Keratinocyte (primary cell): ENCODE results near the gene TANGO2. TPM values are rescaled to one million over a fixed set of nuclear protein-coding genes. Genes with fewer than 3 reads are reported as not detected.

Experiments
- DNase-seq: peaks from one replicate; pipeline ENCODE4 v3.0.0-alpha.2; 2011; ENCODE audit warnings: low read depth, missing footprints, low spot score
- FAIRE-seq: peaks from 2 replicates; lab custom pipeline; 2011; peaks lifted over from hg19 to GRCh38; lab: Jason Lieb, UNC
- H2AFZ ChIP-seq: 2 replicates; pipeline ENCODE4 v1.6.0; 2012; ENCODE audit warnings: low read length, control low read depth, inconsistent platforms; ENCODE audit not compliant: control insufficient read depth
- H3K27ac ChIP-seq: 2 replicates; pipeline ENCODE4 v1.5.1; 2011; ENCODE audit warnings: low read length; ENCODE audit not compliant: control insufficient read depth, insufficient read depth
- H3K27me3 ChIP-seq: 3 replicates; pipeline ENCODE4 v1.6.0; 2011; ENCODE audit warnings: low read length; ENCODE audit not compliant: control insufficient read depth, insufficient read depth; ENCODE audit errors: extremely low read depth
- H3K36me3 ChIP-seq, 2 experiments: 2 replicates in 1 of 2; 3 replicates in 1 of 2; pipeline ENCODE4 v1.5.1; 2011; ENCODE audit warnings: low read length in 2 of 2, mild to moderate bottlenecking in 1 of 2; ENCODE audit not compliant: control insufficient read depth in 2 of 2, insufficient read depth in 2 of 2; ENCODE audit errors: extremely low read depth in 1 of 2
- H3K4me1 ChIP-seq: 3 replicates; pipeline ENCODE4 v1.5.1; 2011; ENCODE audit warnings: low read length; ENCODE audit not compliant: control insufficient read depth, insufficient read depth; ENCODE audit errors: extremely low read depth
- H3K4me2 ChIP-seq: 3 replicates; pipeline ENCODE4 v1.6.0; 2011; ENCODE audit warnings: low read depth, low read length; ENCODE audit not compliant: control insufficient read depth, insufficient read depth; ENCODE audit errors: extremely low read depth
- H3K4me3 ChIP-seq, 3 experiments: fragments of 200-600 bp in 1 of 3; sonication (generic) in 1 of 3; 2 replicates in 2 of 3; 3 replicates in 1 of 3; pipeline ENCODE4 v1.5.1; 2011 to 2016; ENCODE audit warnings: low read length in 3 of 3, mild to moderate bottlenecking in 3 of 3, control low read depth in 2 of 3, inconsistent platforms in 1 of 3, low read depth in 1 of 3, mixed read lengths in 1 of 3, mixed run types in 1 of 3, moderate library complexity in 1 of 3; ENCODE audit not compliant: control insufficient read depth in 2 of 3, insufficient read depth in 2 of 3; ENCODE audit errors: extremely low read depth in 1 of 3
- H3K79me2 ChIP-seq: 2 replicates; pipeline ENCODE4 v1.6.0; 2012; ENCODE audit warnings: low read length; ENCODE audit not compliant: control insufficient read depth, insufficient read depth
- H3K9ac ChIP-seq: 3 replicates; pipeline ENCODE4 v1.6.0; 2011; ENCODE audit warnings: low read length; ENCODE audit not compliant: control insufficient read depth, insufficient read depth; ENCODE audit errors: extremely low read depth
- H3K9me1 ChIP-seq: 3 replicates; pipeline ENCODE4 v1.6.0; 2011; ENCODE audit warnings: low read length; ENCODE audit not compliant: control insufficient read depth, insufficient read depth; ENCODE audit errors: extremely low read depth
- H3K9me3 ChIP-seq: 2 replicates; pipeline ENCODE4 v1.5.1; 2012; ENCODE audit warnings: low read depth, low read length; ENCODE audit not compliant: control insufficient read depth
- H4K20me1 ChIP-seq: 3 replicates; pipeline ENCODE4 v1.6.0; 2011; ENCODE audit warnings: low read length; ENCODE audit not compliant: control insufficient read depth, insufficient read depth; ENCODE audit errors: extremely low read depth
- CTCF ChIP-seq, 3 experiments: IDR thresholded peaks in 1 of 3; conservative IDR thresholded peaks in 1 of 3; optimal IDR thresholded peaks in 1 of 3; 2 replicates in 2 of 3; 3 replicates in 1 of 3; pipeline versions ENCODE3 to v1.5.1; 2011; ENCODE audit warnings: low read length in 3 of 3, mild to moderate bottlenecking in 3 of 3, moderate library complexity in 2 of 3, control low read depth in 1 of 3, inconsistent platforms in 1 of 3; ENCODE audit not compliant: insufficient read depth in 2 of 3; ENCODE audit errors: extremely low read depth in 1 of 3
- EZH2 ChIP-seq: IDR thresholded peaks from one replicate; pipeline ENCODE4 v1.6.1; 2012; ENCODE audit warnings: inconsistent platforms, mild to moderate bottlenecking, low read length, moderate library complexity
- dilution Hi-C: fragments of 300-500 bp; cut with MboI; formaldehyde crosslinking; loops from one replicate; pipeline ENCODE4 v1.7.0; 2020; ENCODE audit warnings: low sequenced_read_pairs; ENCODE audit not compliant: extremely low pct_ligation_motif_present
- polyA plus RNA-seq, 5 experiments: library from polyadenylated mRNA; depleted of rRNA in 3 of 5; stranded (reverse) in 3 of 5; stranded (forward) in 1 of 5; unstranded in 1 of 5; fragments of >200 nt; gene quantifications; 1 replicate in 1 of 5; 2 replicates in 3 of 5; 3 replicates in 1 of 5; pipeline versions ENCODE4 v1.2.1 to v1.2.3, GENCODE V29; 2011 to 2012; ENCODE audit warnings: missing spikeins in 2 of 5, low read depth in 1 of 5, low replicate concordance in 1 of 5

Gene TANGO2
- polyA plus RNA-seq, 1 donor (not counting 4 experiments of a cell fraction or from before 2014, with no cell fraction given) = 20.1 TPM

DNA sequence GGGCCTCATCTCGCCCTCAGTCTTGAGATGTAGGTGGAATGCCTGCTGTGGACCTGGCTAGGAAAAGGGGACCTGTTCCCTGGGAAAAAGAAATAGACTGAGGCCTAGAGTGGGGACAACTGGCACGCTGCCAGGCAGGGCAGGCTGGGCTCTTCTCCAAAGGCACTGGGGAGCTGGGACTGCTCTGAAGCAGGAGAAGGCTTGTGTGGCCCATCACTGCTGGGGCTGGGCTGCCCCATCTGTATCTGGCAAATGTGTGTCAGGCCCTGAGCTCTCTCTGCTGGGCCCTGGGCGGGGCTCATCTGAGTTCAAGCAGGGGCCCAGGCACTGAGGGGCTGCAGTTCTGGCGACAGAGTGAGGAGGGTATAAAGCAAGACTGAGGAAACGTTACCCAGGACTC is 37.2 kb upstream of the TANGO2 start:
- Histone ChIP-seq H3K4me1 (peaks cover 39% of the 10 kb centered on the region), H3K27me3 (no peaks in the 10 kb centered on the region), H3K9me3 (no peaks in the 10 kb centered on the region), H3K4me3 (no peak overlapping the region), H3K9ac (peak overlapping the region; percentile 62), H3K79me2 (no peaks in the 10 kb centered on the region), H3K36me3 (peaks cover 0 to 2% of the 10 kb centered on the region in 2 experiments), H3K9me1 (peaks cover 5% of the 10 kb centered on the region), H3K4me2 (peak overlapping the region; percentile 60), H3K27ac (peak overlapping the region; percentile 65), H4K20me1 (no peaks in the 10 kb centered on the region), H2AFZ (no peak overlapping the region)
- DNase-seq (no peak), FAIRE-seq (no peak)
- dilution Hi-C loops = no loop called here
- TF ChIP-seq CTCF (optimal IDR thresholded peaks at IDR 0.05 in 1 of 3, IDR thresholded peaks at IDR 0.05 in 1 of 3, conservative IDR thresholded peaks at IDR 0.05 in 1 of 3; ENCODE audit: extremely low read depth in 1 of 3, insufficient read depth in 2 of 3, low read length in 3 of 3) (no peak), EZH2 (no peak)

GRCh38 chr22:19984201-19984753 is 36.6 kb upstream of the TANGO2 start:
- Histone ChIP-seq H3K79me2 (no peaks in the 10 kb centered on the region), H3K36me3 (no peaks in the 10 kb centered on the region), H2AFZ (no peak overlapping the region), H3K27ac (peak overlapping the region; percentile 65), H3K9ac (peak overlapping the region; percentile 62), H3K4me1 (peaks cover 39% of the 10 kb centered on the region), H3K4me3 (peak overlapping the region in 1 of 3 experiments; percentile 11), H3K4me2 (peak overlapping the region; percentile 60), H3K9me3 (no peaks in the 10 kb centered on the region), H3K27me3 (no peaks in the 10 kb centered on the region), H3K9me1 (peaks cover 5% of the 10 kb centered on the region), H4K20me1 (no peaks in the 10 kb centered on the region)
- FAIRE-seq (peak; percentile 96), DNase-seq (peak; percentile 92)
- dilution Hi-C loops = no loop called here
- TF ChIP-seq CTCF (optimal IDR thresholded peaks at IDR 0.05 in 1 of 3, IDR thresholded peaks at IDR 0.05 in 1 of 3, conservative IDR thresholded peaks at IDR 0.05 in 1 of 3; ENCODE audit: extremely low read depth in 1 of 3, insufficient read depth in 2 of 3, low read length in 3 of 3) (no peak), EZH2 (no peak)
